Activated T-cell treated with anti-CD3 and anti-CD28 coated beads, Interleukin-2, amount 50 U/mL, for 72 hours (primary cell): ENCODE data around the gene ANKRD33B. TPM values are rescaled to one million over a fixed set of nuclear protein-coding genes. Genes with fewer than 3 reads are reported as not detected.
A peak's percentile ranks its signal among the peaks of the same experiment; 100 is the strongest.
"Not testable (repeated sequence)": the region's sequence is repeated elsewhere in the genome, so short reads cannot be mapped to it uniquely, and the experiment has no call there.

ENCODE experiments used
- ATAC-seq, 2 donors: fragments of 150-1000 bp; cut with Tn5 transposase; replicated peaks in 1 of 2; 2 replicates each; pipeline ENCODE4 v1.10.0; 2021; ENCODE audit warnings: moderate library complexity in 2 of 2, mild to moderate bottlenecking in 1 of 2
- DNase-seq, 2 donors: peaks; one replicate each; pipeline ENCODE4 v3.0.0; 2021 to 2022; ENCODE audit warnings: mixed read lengths in 1 of 2
- H3K27ac Mint-ChIP-seq: one replicate; pipeline ENCODE4 v1.8.0; 2022; ENCODE audit warnings: mild to moderate bottlenecking, moderate library complexity, mixed read lengths
- H3K27me3 Mint-ChIP-seq: one replicate; pipeline ENCODE4 v1.8.0; 2022; ENCODE audit warnings: low read depth, mixed read lengths
- H3K36me3 Mint-ChIP-seq, 2 donors: one replicate each; pipeline ENCODE4 v1.8.0; 2022; ENCODE audit warnings: mixed read lengths in 2 of 2, mild to moderate bottlenecking in 1 of 2; ENCODE audit not compliant: insufficient read depth in 2 of 2
- H3K4me1 Mint-ChIP-seq: one replicate; pipeline ENCODE4 v1.8.0; 2022; ENCODE audit warnings: low read depth, mixed read lengths
- H3K4me3 Mint-ChIP-seq, 2 donors: one replicate each; pipeline ENCODE4 v1.8.0; 2022; ENCODE audit warnings: mild to moderate bottlenecking in 2 of 2, mixed read lengths in 2 of 2, moderate library complexity in 2 of 2
- H3K9me3 Mint-ChIP-seq, 2 donors: one replicate each; pipeline ENCODE4 v1.8.0; 2022; ENCODE audit warnings: mixed read lengths in 2 of 2
- total RNA-seq, 2 donors: library from RNA; stranded (reverse); gene quantifications; one replicate each; pipeline ENCODE4 v1.2.3, GENCODE V29; 2022

The ANKRD33B gene
- total RNA-seq, 2 donors from 2014 or later, result 6.2 to 12.0 TPM

- Mint-ChIP-seq H3K36me3 (peaks cover 0 to 10% of the 10 kb centered on the region in 2 donors), H3K4me1 (peaks cover 32% of the 10 kb centered on the region), H3K27ac (peak overlapping the region; percentile 18)
- not testable (repeated sequence) for H3K27me3 Mint-ChIP-seq, H3K9me3 Mint-ChIP-seq, ATAC-seq, DNase-seq, H3K4me3 Mint-ChIP-seq
These were observed 74.9 kb downstream of the ANKRD33B start for GRCh38 chr5:10638723-10639122.

- Mint-ChIP-seq H3K27ac (peak overlapping the region; percentile 17), H3K4me3 (no peak overlapping the region), H3K36me3 (peaks cover 1 to 10% of the 10 kb centered on the region in 2 donors), H3K27me3 (peaks cover 8% of the 10 kb centered on the region), H3K4me1 (peaks cover 28% of the 10 kb centered on the region), H3K9me3 (peaks cover 0 to 10% of the 10 kb centered on the region in 2 donors)
- ATAC-seq (no peak), DNase-seq (no peak)
These were observed 76.0 kb downstream of the ANKRD33B start for GRCh38 chr5:10639846-10640368.

GRCh38 chr5:10642367-10642766 lies 78.5 kb downstream of the ANKRD33B start:
- peaks cover 1 to 10% of the 10 kb centered on the region in 2 donors for H3K36me3 Mint-ChIP-seq
- peaks cover 8% of the 10 kb centered on the region for H3K4me1 Mint-ChIP-seq
- DNase-seq, result no peak
- H3K27ac Mint-ChIP-seq, result no peak overlapping the region
- H3K9me3 Mint-ChIP-seq, result peaks cover 0 to 10% of the 10 kb centered on the region in 2 donors
- no peak overlapping the region for H3K4me3 Mint-ChIP-seq
- H3K27me3 Mint-ChIP-seq, result peaks cover 9% of the 10 kb centered on the region
- ATAC-seq, result no peak

GRCh38 chr5:10644192-10644591 lies 80.3 kb downstream of the ANKRD33B start:
- H3K27ac Mint-ChIP-seq, result peak overlapping the region; percentile 27

GRCh38 chr5:10645146-10645545 lies 81.3 kb downstream of the ANKRD33B start:
- H3K27ac Mint-ChIP-seq, result no peak overlapping the region

More at GRCh38 chr5:10644192-10644591, 80.3 kb downstream of the ANKRD33B start:
- H3K9me3 Mint-ChIP-seq, result peaks cover 0 to 5% of the 10 kb centered on the region in 2 donors
- peaks cover 8% of the 10 kb centered on the region for H3K4me1 Mint-ChIP-seq
- no peak overlapping the region for H3K4me3 Mint-ChIP-seq
- peaks cover 9% of the 10 kb centered on the region for H3K27me3 Mint-ChIP-seq
- DNase-seq, result no peak
- ATAC-seq, result no peak
- H3K36me3 Mint-ChIP-seq, result peaks cover 1 to 5% of the 10 kb centered on the region in 2 donors

GRCh38 chr5:10645671-10646070 lies 81.8 kb downstream of the ANKRD33B start:
- Mint-ChIP-seq H3K4me3 (no peak overlapping the region), H3K4me1 (peaks cover 8% of the 10 kb centered on the region), H3K36me3 (peaks cover 0 to 1% of the 10 kb centered on the region in 2 donors), H3K27me3 (peaks cover 9% of the 10 kb centered on the region), H3K27ac (no peak overlapping the region), H3K9me3 (no peaks in the 10 kb centered on the region)
- DNase-seq (no peak), ATAC-seq (no peak)

More at GRCh38 chr5:10645146-10645545, 81.3 kb downstream of the ANKRD33B start:
- H3K4me1 Mint-ChIP-seq, result peaks cover 8% of the 10 kb centered on the region
- no peak overlapping the region for H3K4me3 Mint-ChIP-seq
- DNase-seq, result no peak
- H3K36me3 Mint-ChIP-seq, result peaks cover 1% of the 10 kb centered on the region in 2 donors
- H3K27me3 Mint-ChIP-seq, result peaks cover 9% of the 10 kb centered on the region
- ATAC-seq, result peak; percentile 32 to 77
- peaks cover 0 to 1% of the 10 kb centered on the region in 2 donors for H3K9me3 Mint-ChIP-seq

- Mint-ChIP-seq H3K4me3 (no peak overlapping the region), H3K27ac (no peak overlapping the region), H3K4me1 (peaks cover 8% of the 10 kb centered on the region), H3K27me3 (peaks cover 9% of the 10 kb centered on the region), H3K9me3 (no peaks in the 10 kb centered on the region), H3K36me3 (peaks cover 0 to 1% of the 10 kb centered on the region in 2 donors)
- no peak for DNase-seq
- ATAC-seq, result no peak
These were observed 83.8 kb downstream of the ANKRD33B start for GRCh38 chr5:10647640-10648039.

- H3K36me3 Mint-ChIP-seq, result peaks cover 0 to 1% of the 10 kb centered on the region in 2 donors
- H3K27me3 Mint-ChIP-seq, result peaks cover 9% of the 10 kb centered on the region
- no peak overlapping the region for H3K4me3 Mint-ChIP-seq
- no peaks in the 10 kb centered on the region for H3K9me3 Mint-ChIP-seq
- no peak for DNase-seq
- H3K4me1 Mint-ChIP-seq, result peaks cover 8% of the 10 kb centered on the region
- ATAC-seq, result no peak
- no peak overlapping the region for H3K27ac Mint-ChIP-seq
These were observed 85.2 kb downstream of the ANKRD33B start for GRCh38 chr5:10648806-10649665.

GRCh38 chr5:10649666-10650380 lies 86.0 kb downstream of the ANKRD33B start:
- Mint-ChIP-seq H3K27ac (no peak overlapping the region), H3K9me3 (no peaks in the 10 kb centered on the region), H3K36me3 (no peaks in the 10 kb centered on the region), H3K27me3 (peaks cover under 1% of the 10 kb centered on the region), H3K4me1 (peaks cover under 1% of the 10 kb centered on the region), H3K4me3 (no peak overlapping the region)
- DNase-seq, result no peak
- ATAC-seq, result no peak

GRCh38 chr5:10652151-10652550 lies 88.3 kb downstream of the ANKRD33B start:
- Mint-ChIP-seq H3K27me3 (no peaks in the 10 kb centered on the region), H3K9me3 (no peaks in the 10 kb centered on the region), H3K27ac (no peak overlapping the region), H3K4me3 (no peak overlapping the region), H3K4me1 (no peaks in the 10 kb centered on the region), H3K36me3 (no peaks in the 10 kb centered on the region)
- no peak for ATAC-seq
- DNase-seq, result no peak

- H3K4me1 Mint-ChIP-seq, result no peaks in the 10 kb centered on the region
- H3K9me3 Mint-ChIP-seq, result no peaks in the 10 kb centered on the region
- ATAC-seq, result no peak
These were observed 88.7 kb downstream of the ANKRD33B start for GRCh38 chr5:10652606-10653005.

GRCh38 chr5:10653043-10653442 lies 89.2 kb downstream of the ANKRD33B start:
- Mint-ChIP-seq H3K4me3 (no peak overlapping the region), H3K9me3 (no peaks in the 10 kb centered on the region), H3K27me3 (no peaks in the 10 kb centered on the region), H3K27ac (no peak overlapping the region), H3K36me3 (no peaks in the 10 kb centered on the region), H3K4me1 (no peaks in the 10 kb centered on the region)
- ATAC-seq (no peak), DNase-seq (no peak)

More at GRCh38 chr5:10652606-10653005, 88.7 kb downstream of the ANKRD33B start:
- no peaks in the 10 kb centered on the region for H3K36me3 Mint-ChIP-seq
- no peaks in the 10 kb centered on the region for H3K27me3 Mint-ChIP-seq
- no peak overlapping the region for H3K27ac Mint-ChIP-seq
- no peak for DNase-seq
- no peak overlapping the region for H3K4me3 Mint-ChIP-seq
